NCI-H82 treated with DMSO at 0.1 percent for 48 hours (cell line): ENCODE measurements around the gene TSHZ2.

ENCODE experiments used
- DNase-seq: peaks from one replicate; lab custom pipeline; 2025; ENCODE audit not compliant: unreplicated experiment; lab: John Stamatoyannopoulos, UW

TSHZ2 gene

GRCh38 chr20:53194306-53195290 lies 222.4 kb downstream of the TSHZ2 start:
- DNase-seq, result no peak

GRCh38 chr20:53195876-53196610 lies 223.9 kb downstream of the TSHZ2 start:
- DNase-seq, result no peak

GRCh38 chr20:53201588-53201987 lies 229.4 kb downstream of the TSHZ2 start:
- DNase-seq, result no peak

GRCh38 chr20:53202777-53203176 lies 230.6 kb downstream of the TSHZ2 start:
- DNase-seq, result no peak

GRCh38 chr20:53205046-53205445 lies 232.9 kb downstream of the TSHZ2 start:
- no peak for DNase-seq

- no peak for DNase-seq
These were observed 236.1 kb downstream of the TSHZ2 start for GRCh38 chr20:53208110-53208832.

GRCh38 chr20:53210041-53210440 lies 237.9 kb downstream of the TSHZ2 start:
- DNase-seq, result no peak

GRCh38 chr20:53210931-53211330 lies 238.8 kb downstream of the TSHZ2 start:
- peak; percentile 46 for DNase-seq

GRCh38 chr20:53212018-53212417 lies 239.9 kb downstream of the TSHZ2 start:
- no peak for DNase-seq

GRCh38 chr20:53214392-53214791 lies 242.2 kb downstream of the TSHZ2 start:
- no peak for DNase-seq

- DNase-seq, result no peak
These were observed 243.0 kb downstream of the TSHZ2 start for GRCh38 chr20:53215166-53215565.

- DNase-seq, result no peak
These were observed 244.3 kb downstream of the TSHZ2 start for GRCh38 chr20:53216478-53216855.

GRCh38 chr20:53216856-53217576 lies 244.9 kb downstream of the TSHZ2 start:
- no peak for DNase-seq

- no peak for DNase-seq
These were observed 248.5 kb downstream of the TSHZ2 start for GRCh38 chr20:53220482-53221307.

GRCh38 chr20:53221731-53222130 lies 249.6 kb downstream of the TSHZ2 start:
- no peak for DNase-seq

- DNase-seq, result no peak
These were observed 250.3 kb downstream of the TSHZ2 start for GRCh38 chr20:53222416-53222815.

GRCh38 chr20:53222932-53223331 lies 250.8 kb downstream of the TSHZ2 start:
- no peak for DNase-seq

- no peak for DNase-seq
These were observed 251.5 kb downstream of the TSHZ2 start for GRCh38 chr20:53223626-53224172.

GRCh38 chr20:53224851-53225250 lies 252.7 kb downstream of the TSHZ2 start:
- DNase-seq, result no peak

GRCh38 chr20:53226826-53227225 lies 254.7 kb downstream of the TSHZ2 start:
- DNase-seq, result no peak
